HepG2 (cell line): Measurements from ENCODE around the gene CCNYL1. TPM values are rescaled to one million over a fixed set of nuclear protein-coding genes. Genes with fewer than 3 reads are reported as not detected.
A peak's percentile ranks its signal among the peaks of the same experiment; 100 is the strongest.
"Not testable (repeated sequence)": the region's sequence is repeated elsewhere in the genome, so short reads cannot be mapped to it uniquely, and the experiment has no call there.

Experiments used
- ATAC-seq: fragments of 200-7000 bp; cut with Tn5 transposase; 3 replicates; pipeline ENCODE4 v1.9.1; 2020; ENCODE audit warnings: mild to moderate bottlenecking, moderate library complexity
- BruUV-seq: library from RNA; stranded (reverse); fragments of 400-500 nt; replicated peaks from 2 replicates; lab custom pipeline; 2021; lab: Mats Ljungman, UMichigan
- CTCF ChIA-PET: fragments of 300-600 bp; formaldehyde crosslinking; extraction: SDS; loops from one replicate; lab custom pipeline; 2021; ENCODE audit warnings: low total read pairs, inconsistent platforms, low intra/inter-chr PET ratio; lab: Yijun Ruan, JAX
- POLR2A ChIA-PET: fragments of 350-600 bp; sonication (Branson Sonifier 250); formaldehyde crosslinking; loops from one replicate; lab custom pipeline; 2020; ENCODE audit warnings: antibody characterized with exemption, inconsistent platforms; lab: Yijun Ruan, JAX
- DNase-seq: peaks from one replicate; pipeline ENCODE4 v3.0.0-alpha.2; 2015; ENCODE audit warnings: low spot score
- FAIRE-seq: peaks from 3 replicates; lab custom pipeline; 2011; peaks lifted over from hg19 to GRCh38; lab: Jason Lieb, UNC
- H2AFZ ChIP-seq: one replicate; pipeline ENCODE4 v1.6.1; 2011; ENCODE audit warnings: low read length, inconsistent platforms
- H3K27ac ChIP-seq: fragments of 300-600 bp; 3 replicates; pipeline ENCODE4 v1.8.0; 2011; ENCODE audit warnings: mixed run types, mild to moderate bottlenecking, mixed read lengths, low read length, inconsistent platforms; ENCODE audit not compliant: insufficient read depth; ENCODE audit errors: extremely low read length
- H3K27me3 ChIP-seq, 2 experiments: fragments of 200-600 bp in 1 of 2; 2 replicates in 1 of 2; 3 replicates in 1 of 2; pipeline versions ENCODE4 v1.6.0 to v1.8.0; 2011; ENCODE audit warnings: low read length in 2 of 2, mild to moderate bottlenecking in 2 of 2, moderate library complexity in 2 of 2, inconsistent platforms in 1 of 2; ENCODE audit not compliant: insufficient read depth in 2 of 2, control insufficient read depth in 1 of 2
- H3K36me3 ChIP-seq, 2 experiments: fragments of 200-600 bp in 1 of 2; replicated peaks in 1 of 2; 2 replicates in 1 of 2; 3 replicates in 1 of 2; pipeline versions ENCODE4 v1.5.1 to v1.8.0; 2011; ENCODE audit warnings: low read length in 2 of 2, inconsistent platforms in 1 of 2; ENCODE audit not compliant: insufficient read depth in 2 of 2, control insufficient read depth in 1 of 2
- H3K4me1 ChIP-seq: 2 replicates; pipeline ENCODE4 v1.5.1; 2012; ENCODE audit warnings: low read length, inconsistent platforms; ENCODE audit not compliant: insufficient read depth
- H3K4me2 ChIP-seq: 2 replicates; pipeline ENCODE4 v1.6.0; 2011; ENCODE audit warnings: low read depth, low read length, inconsistent platforms
- H3K4me3 ChIP-seq, 3 experiments: fragments of 200-600 bp in 1 of 3; sonication (generic), shearing (Covaris generic) in 1 of 3; replicated peaks in 1 of 3; 2 replicates each; pipeline ENCODE4 v1.5.1; 2011 to 2016; ENCODE audit warnings: low read length in 3 of 3, inconsistent platforms in 2 of 3, low read depth in 2 of 3, mild to moderate bottlenecking in 2 of 3, control low read depth in 1 of 3, mixed read lengths in 1 of 3; ENCODE audit not compliant: insufficient read depth in 1 of 3
- H3K79me2 ChIP-seq: one replicate; pipeline ENCODE4 v1.6.1; 2011; ENCODE audit warnings: low read length, inconsistent platforms; ENCODE audit not compliant: insufficient read depth
- H3K9ac ChIP-seq: 2 replicates; pipeline ENCODE4 v1.6.0; 2011; ENCODE audit warnings: mild to moderate bottlenecking, low read depth, low read length, inconsistent platforms; ENCODE audit not compliant: insufficient read depth
- H3K9me3 ChIP-seq: 2 replicates; pipeline ENCODE4 v1.5.1; 2012; ENCODE audit warnings: mild to moderate bottlenecking, low read length
- H4K20me1 ChIP-seq: 2 replicates; pipeline ENCODE4 v1.6.0; 2011; ENCODE audit warnings: inconsistent platforms, mild to moderate bottlenecking, low read length, moderate library complexity; ENCODE audit not compliant: insufficient read depth
- ATF4 ChIP-seq, 2 experiments: fragments of 450-650 bp in 1 of 2; sonication (generic) in 1 of 2; formaldehyde crosslinking; IDR thresholded peaks; 2 replicates each; pipeline versions ENCODE4 v1.5.0 to v1.8.0; 2020 to 2022; ENCODE audit warnings: mild to moderate bottlenecking in 1 of 2, missing genetic modification reagents in 1 of 2
- ATM ChIP-seq: fragments of 450-650 bp; IDR thresholded peaks from 2 replicates; pipeline ENCODE4 v1.7.1; 2017; ENCODE audit warnings: mild to moderate bottlenecking, borderline replicate concordance
- EZH2 ChIP-seq: conservative IDR thresholded peaks from 2 replicates; pipeline ENCODE4 v1.6.1; 2012; ENCODE audit warnings: mild to moderate bottlenecking, low read depth, low read length, moderate library complexity
- FOXA3 ChIP-seq: IDR thresholded peaks from 2 replicates; pipeline ENCODE4 v1.6.1; 2016; ENCODE audit warnings: missing genetic modification reagents, missing compliant biosample characterization
- HNF4A ChIP-seq: sonication (generic); formaldehyde crosslinking; IDR thresholded peaks from 2 replicates; pipeline ENCODE4 v1.4.0; 2020; ENCODE audit warnings: missing genetic modification reagents
- NR2F2 ChIP-seq: IDR thresholded peaks from 2 replicates; pipeline ENCODE4 v1.6.1; 2012; ENCODE audit warnings: low read depth, inconsistent platforms, borderline replicate concordance
- POLR2AphosphoS2 ChIP-seq: IDR thresholded peaks from 2 replicates; pipeline ENCODE4 v1.6.1; 2011; ENCODE audit warnings: low read depth, low read length, improper control_type of control experiment
- RBFOX2 ChIP-seq: fragments of 200-400 bp; formaldehyde crosslinking; IDR thresholded peaks from 2 replicates; pipeline ENCODE4 v1.6.1; 2017; ENCODE audit warnings: low read depth, mild to moderate bottlenecking, low read length
- RORA ChIP-seq: sonication (generic); formaldehyde crosslinking; IDR thresholded peaks from 2 replicates; pipeline ENCODE4 v1.5.0; 2020; ENCODE audit warnings: mild to moderate bottlenecking, missing genetic modification reagents, moderate library complexity
- SOX13 ChIP-seq, 3 experiments: fragments of 450-650 bp in 1 of 3; sonication (generic) in 1 of 3; formaldehyde crosslinking in 1 of 3; IDR thresholded peaks in 2 of 3; conservative IDR thresholded peaks in 1 of 3; 2 replicates each; pipeline versions ENCODE4 v1.5.0 to v1.6.1; 2016 to 2020; ENCODE audit warnings: antibody characterized with exemption in 1 of 3, mild to moderate bottlenecking in 1 of 3, missing compliant biosample characterization in 1 of 3, missing genetic modification reagents in 1 of 3, moderate library complexity in 1 of 3
- ZNF430 ChIP-seq: sonication (generic); formaldehyde crosslinking; IDR thresholded peaks from 2 replicates; pipeline ENCODE4 v1.9.0; 2021; ENCODE audit warnings: mild to moderate bottlenecking, missing genetic modification reagents
- ZNF749 ChIP-seq: sonication (generic); formaldehyde crosslinking; IDR thresholded peaks from 2 replicates; pipeline ENCODE4 v1.8.0; 2022; ENCODE audit warnings: mild to moderate bottlenecking, missing genetic modification reagents, moderate library complexity, borderline replicate concordance
- WGBS: methylation state at CpG from one replicate; pipeline ENCODE4 v1.1.6; 2017; ENCODE audit warnings: low lambda C conversion rate; 5-methylcytosine and 5-hydroxymethylcytosine counted together
- in situ Hi-C: cut with HindIII; loops from 2 replicates; pipeline ENCODE4 v1.10.0; 2017; ENCODE audit warnings: low pct_unique_long_range_greater_than_20kb; ENCODE audit not compliant: extremely low pct_ligation_motif_present
- intact Hi-C: fragments of 100-400 bp; cut with micrococcal nuclease; formaldehyde crosslinking; loops from one replicate; pipeline ENCODE4 v1.10.0; 2022; ENCODE audit not compliant: unreplicated experiment
- polyA plus RNA-seq, 8 experiments: library from polyadenylated mRNA; depleted of rRNA in 3 of 8; stranded (reverse) in 7 of 8; unstranded in 1 of 8; fragments of >200 nt; fragmentation: Illumina TruSeq in 4 of 8; extraction: Trizol in 4 of 8; gene quantifications; 2 replicates each; pipeline versions ENCODE4 v1.2.1 to v1.2.3, GENCODE V29; 2011 to 2016; ENCODE audit warnings: low read depth in 4 of 8, missing spikeins in 1 of 8, mixed read lengths in 1 of 8; ENCODE audit not compliant: insufficient read depth in 1 of 8
- total RNA-seq, 5 experiments: library from RNA; depleted of rRNA; stranded (reverse); fragments of >200 nt; fragmentation: Illumina TruSeq; extraction: Trizol; gene quantifications; 2 replicates each; pipeline ENCODE4 v1.2.3, GENCODE V29; 2016; ENCODE audit warnings: low read depth in 1 of 5
- TF ChIP-seq, protein P1 (sequence below): sonication (generic); formaldehyde crosslinking; IDR thresholded peaks from 2 replicates; pipeline ENCODE4 v1.5.0; 2020; ENCODE audit warnings: missing genetic modification reagents, mild to moderate bottlenecking, borderline replicate concordance

The CCNYL1 gene
- total and polyA plus RNA-seq, 2 of the 13 experiments (the other 11 are each of a cell fraction or from before 2014, with no cell fraction given): 12.5 to 16.2 TPM

DNA sequence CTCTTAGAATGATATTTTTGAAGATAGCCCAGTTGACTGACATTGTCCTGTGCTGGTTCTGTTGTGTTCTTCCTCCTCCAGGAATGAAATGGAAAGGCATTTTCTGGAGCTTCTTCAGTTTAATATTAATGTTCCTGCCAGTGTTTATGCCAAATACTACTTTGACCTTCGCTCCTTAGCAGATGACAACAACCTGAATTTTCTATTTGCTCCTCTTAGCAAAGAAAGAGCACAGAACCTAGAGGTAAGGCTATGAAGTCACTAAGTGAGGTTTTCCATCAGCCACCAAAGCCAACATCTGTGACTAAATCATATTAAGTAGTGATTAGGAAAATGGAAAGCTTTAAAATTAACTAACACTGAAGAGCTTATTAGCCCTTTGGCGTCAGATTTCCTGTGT, 39.4 kb downstream of the CCNYL1 start (continued):
- TF ChIP-seq HNF4A (CRISPR knock-in tag) (peak; percentile 22; the same call in 1 of the 2 replicates), ATM (no peak), EZH2 (no peak), POLR2AphosphoS2 (0 out of 2 replicates have a peak, but pooled peaks have one; percentile 5), NR2F2 (no peak), ZNF430 (CRISPR knock-in tag) (no peak), ATF4 (CRISPR knock-in tag; IDR thresholded peaks at IDR 0.05) (0 out of 4 replicates have a peak, but pooled peaks of 1 of the 2 experiments have one; percentile 12), RORA (CRISPR knock-in tag) (no peak)
- TF ChIP-seq, protein P1, sequence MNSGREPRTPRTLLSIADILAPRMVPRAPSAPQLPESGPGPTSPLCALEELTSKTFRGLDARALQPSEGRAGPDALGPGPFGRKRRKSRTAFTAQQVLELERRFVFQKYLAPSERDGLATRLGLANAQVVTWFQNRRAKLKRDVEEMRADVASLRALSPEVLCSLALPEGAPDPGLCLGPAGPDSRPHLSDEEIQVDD (CRISPR knock-in tag): no peak
- TF ChIP-seq, all 625 proteins: peak for 5

DNA sequence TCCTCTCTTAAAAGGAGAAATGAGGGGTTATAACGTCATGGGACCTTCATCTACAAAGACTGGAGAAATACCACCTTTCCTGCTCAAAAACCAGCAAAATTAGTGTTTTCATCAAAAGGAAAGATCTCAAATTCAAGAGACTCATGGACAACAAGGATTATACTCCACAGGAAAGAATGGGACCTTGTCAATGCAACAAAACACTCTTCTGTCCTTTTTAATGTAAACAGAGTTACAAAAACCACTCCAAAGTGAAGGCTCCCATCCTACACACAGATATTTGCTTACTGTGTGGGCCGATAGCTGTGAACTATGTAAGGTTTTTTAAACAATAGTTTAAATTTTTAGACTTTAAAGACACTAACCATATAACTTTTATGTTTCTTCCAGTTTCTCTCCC, 42.2 kb downstream of the CCNYL1 start:
- BruUV-seq: TSS peak; percentile 46

More for the DNA sequence above, 42.2 kb downstream of the CCNYL1 start:
- H2AFZ ChIP-seq; H3K9ac ChIP-seq; H3K4me2 ChIP-seq; DNase-seq; FAIRE-seq; H4K20me1 ChIP-seq; intact Hi-C loops; H3K27me3 ChIP-seq; H3K79me2 ChIP-seq; H3K4me3 ChIP-seq; ATAC-seq; H3K9me3 ChIP-seq; CTCF ChIA-PET; in situ Hi-C loops; TF ChIP-seq SOX13 (IDR thresholded peaks at IDR 0.05): not testable (repeated sequence)
- POLR2A ChIA-PET: interaction anchor here (1.3 to 11.8 kb wide), 4 partner anchors 13 to 280 kb away, joined by 3 to 160 read pairs (median 6); partner anchors contain the start of gene FZD5
- Histone ChIP-seq H3K27ac (peak overlapping the region; percentile 22), H3K4me1 (peaks cover 44% of the 10 kb centered on the region), H3K36me3 (peaks cover 8 to 13% of the 10 kb centered on the region in 2 experiments)
- WGBS: 74% methylated on average over 2 of the region's 2 CpGs
- TF ChIP-seq ZNF749 (CRISPR knock-in tag): 0 out of 2 replicates have a peak, but pooled peaks have one; percentile 39
- TF ChIP-seq FOXA3 (CRISPR knock-in tag): peak; percentile 33; the same call in 1 of the 2 replicates
- peak in 1 of 2 experiments; percentile 45; a peak in 1 of 4 replicates for TF ChIP-seq SOX13 (CRISPR knock-in tag; conservative IDR thresholded peaks at IDR 0.05 in 1 of 2, IDR thresholded peaks at IDR 0.05 in 1 of 2)
- peak; percentile 31; the same call in 1 of the 2 replicates for TF ChIP-seq RBFOX2
